B cell (primary cell): ENCODE measurements around the gene SBK2. TPM values are rescaled to one million over a fixed set of nuclear protein-coding genes. Genes with fewer than 3 reads are reported as not detected.

Experiments used
- ATAC-seq: fragments of 200-7000 bp; cut with Tn5 transposase; one replicate; pipeline ENCODE4 v1.10.0; 2021; ENCODE audit warnings: low read depth, mild to moderate bottlenecking, moderate number of reproducible peaks, moderate library complexity
- CTCF ChIA-PET: fragments of 350-600 bp; sonication (Branson Sonifier 250); formaldehyde crosslinking; loops from one replicate; lab custom pipeline; 2021; ENCODE audit warnings: antibody characterized with exemption, inconsistent platforms; lab: Charles Lee
- POLR2A ChIA-PET: fragments of 350-600 bp; sonication (Branson Sonifier 250); formaldehyde crosslinking; loops from one replicate; lab custom pipeline; 2021; ENCODE audit warnings: antibody characterized with exemption; lab: Charles Lee
- DNase-seq: peaks from one replicate; pipeline ENCODE4 v3.0.0; 2013
- H2AFZ ChIP-seq: 2 replicates; pipeline ENCODE4 v1.6.1; 2012; ENCODE audit warnings: mild to moderate bottlenecking, low read depth, low read length; ENCODE audit not compliant: insufficient read depth, poor library complexity, severe bottlenecking
- H3K27ac ChIP-seq, 2 donors: 1 replicate in 1 of 2; 2 replicates in 1 of 2; pipeline ENCODE4 v1.5.1; 2012 to 2013; ENCODE audit warnings: low read length in 2 of 2, mild to moderate bottlenecking in 2 of 2, moderate library complexity in 1 of 2
- H3K27me3 ChIP-seq, 4 experiments: fragments of 200-600 bp in 1 of 4; sonication (generic) in 1 of 4; replicated peaks in 1 of 4; 1 replicate in 2 of 4; 2 replicates in 2 of 4; pipeline versions ENCODE4 v1.6.1 to v1.7.0; 2013 to 2016; ENCODE audit warnings: low read length in 3 of 4, mild to moderate bottlenecking in 2 of 4, mixed read lengths in 1 of 4, moderate library complexity in 1 of 4; ENCODE audit not compliant: insufficient read depth in 4 of 4, control insufficient read depth in 3 of 4; ENCODE audit errors: control extremely low read depth in 1 of 4
- H3K36me3 ChIP-seq, 2 experiments: replicated peaks in 1 of 2; 1 replicate in 1 of 2; 2 replicates in 1 of 2; pipeline versions ENCODE4 v1.6.1 to v1.7.1; 2013; ENCODE audit warnings: low read length in 1 of 2; ENCODE audit not compliant: insufficient read depth in 2 of 2, control insufficient read depth in 1 of 2; ENCODE audit errors: control extremely low read depth in 1 of 2, extremely low read depth in 1 of 2
- H3K4me1 ChIP-seq, 2 donors: fragments of 200-600 bp in 1 of 2; sonication (generic) in 1 of 2; 1 replicate in 1 of 2; 2 replicates in 1 of 2; pipeline versions ENCODE4 v1.5.1 to v1.6.1; 2013 to 2017; ENCODE audit warnings: low read length in 2 of 2; ENCODE audit not compliant: control insufficient read depth in 2 of 2, insufficient read depth in 2 of 2
- H3K4me2 ChIP-seq: replicated peaks from 2 replicates; pipeline ENCODE3; 2012; ENCODE audit warnings: mild to moderate bottlenecking, low read depth, low read length; ENCODE audit not compliant: poor library complexity, severe bottlenecking
- H3K4me3 ChIP-seq, 5 experiments: fragments of 200-600 bp in 1 of 5; sonication (generic) in 1 of 5; 1 replicate in 3 of 5; 2 replicates in 2 of 5; pipeline versions ENCODE4 v1.5.1 to v1.7.0; 2011 to 2016; ENCODE audit warnings: low read length in 4 of 5, mild to moderate bottlenecking in 4 of 5, low read depth in 2 of 5, control low read depth in 1 of 5, moderate library complexity in 1 of 5; ENCODE audit not compliant: insufficient read depth in 1 of 5; ENCODE audit errors: control extremely low read depth in 1 of 5, extremely low read depth in 1 of 5
- H3K79me2 ChIP-seq: fragments of 200-600 bp; sonication (generic); one replicate; pipeline ENCODE4 v1.6.0; 2016; ENCODE audit warnings: low read length; ENCODE audit not compliant: control insufficient read depth, insufficient read depth
- H3K9ac ChIP-seq: fragments of 200-600 bp; sonication (generic); 2 replicates; pipeline ENCODE4 v1.6.1; 2017; ENCODE audit warnings: mild to moderate bottlenecking, low read length, moderate library complexity
- H3K9me3 ChIP-seq, 3 donors: one replicate each; pipeline versions ENCODE4 v1.6.1 to v1.7.1; 2013; ENCODE audit warnings: low read length in 2 of 3; ENCODE audit not compliant: control insufficient read depth in 2 of 3, insufficient read depth in 1 of 3; ENCODE audit errors: control extremely low read depth in 1 of 3
- H4K20me1 ChIP-seq: 2 replicates; pipeline ENCODE4 v1.6.0; 2012; ENCODE audit warnings: mild to moderate bottlenecking, low read length; ENCODE audit not compliant: insufficient read depth, control insufficient read depth, poor library complexity, severe bottlenecking
- H3K27ac Mint-ChIP-seq: one replicate; pipeline ENCODE4 v1.8.0; 2021; ENCODE audit warnings: mixed read lengths
- H3K27me3 Mint-ChIP-seq: one replicate; pipeline ENCODE4 v1.8.0; 2021; ENCODE audit warnings: mixed read lengths
- H3K4me1 Mint-ChIP-seq: one replicate; pipeline ENCODE4 v1.8.0; 2021; ENCODE audit warnings: mixed read lengths
- H3K4me3 Mint-ChIP-seq: one replicate; pipeline ENCODE4 v1.8.0; 2021; ENCODE audit warnings: mixed read lengths
- H3K9me3 Mint-ChIP-seq: one replicate; pipeline ENCODE4 v1.8.0; 2022; ENCODE audit warnings: mixed read lengths; ENCODE audit not compliant: insufficient read depth
- EZH2 ChIP-seq: IDR thresholded peaks from 2 replicates; pipeline ENCODE4 v1.6.1; 2012; ENCODE audit warnings: borderline replicate concordance, low read depth, mild to moderate bottlenecking, moderate library complexity, low read length; ENCODE audit not compliant: insufficient read depth, poor library complexity, severe bottlenecking
- WGBS: methylation state at CpG from one replicate; pipeline ENCODE4 v1.1.5; 2013; ENCODE audit warnings: missing lambda C conversion rate; ENCODE audit not compliant: insufficient coverage; 5-methylcytosine and 5-hydroxymethylcytosine counted together
- intact Hi-C: fragments of 100-400 bp; cut with micrococcal nuclease; formaldehyde crosslinking; loops from one replicate; pipeline ENCODE4 v1.10.0; 2022
- polyA plus RNA-seq: library from polyadenylated mRNA; depleted of rRNA; stranded (reverse); fragments of >200 nt; gene quantifications from 2 replicates; pipeline ENCODE4 v1.2.3, GENCODE V29; 2012
- total RNA-seq, 2 donors: library from RNA; stranded (reverse); fragments of 120-200 nt in 1 of 2; gene quantifications; 1 replicate in 1 of 2; 2 replicates in 1 of 2; pipeline versions ENCODE4 v1.2.3 to v1.2.4, GENCODE V29; 2013 to 2022
- TF ChIP-seq, protein P1 (sequence below): fragments of 200-600 bp; IDR thresholded peaks from one replicate; pipeline ENCODE4 v1.8.0; 2022; ENCODE audit warnings: antibody characterized with exemption, mild to moderate bottlenecking

SBK2 gene
- total and polyA plus RNA-seq, 2 donors (not counting 1 experiment from before 2014, with no cell fraction given) = not detected

DNA sequence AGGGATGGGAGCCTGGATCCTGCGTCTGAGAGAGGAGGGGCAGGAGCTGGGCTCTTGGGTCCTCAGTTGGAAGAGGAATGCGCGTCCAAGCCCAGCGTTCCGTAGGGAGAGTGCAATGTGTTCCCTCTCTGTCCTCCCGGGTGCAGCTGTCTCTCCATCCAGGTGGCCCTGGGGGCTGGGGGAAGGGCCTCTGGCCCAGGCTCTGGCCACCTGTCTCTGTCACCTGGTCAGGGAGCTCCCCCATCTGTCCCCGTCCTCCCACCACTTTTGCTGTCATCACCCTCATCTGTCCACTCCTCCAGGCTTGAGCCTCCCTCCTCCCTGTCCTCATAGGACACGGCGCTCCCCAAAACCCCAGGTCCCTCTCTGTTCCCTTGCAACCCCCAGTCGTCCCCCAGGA lies 3.7 kb upstream of the SBK2 start:
- ChIA-PET CTCF (no interaction called here), POLR2A (no interaction called here)
- WGBS = 89% methylated on average over 8 of the region's 10 CpGs
- no peak overlapping the region for H3K4me2 ChIP-seq
- Mint-ChIP-seq H3K27ac (no peak overlapping the region), H3K27me3 (peaks cover 9% of the 10 kb centered on the region), H3K4me1 (no peaks in the 10 kb centered on the region), H3K4me3 (no peak overlapping the region), H3K9me3 (peaks cover 4% of the 10 kb centered on the region)
- H3K79me2 ChIP-seq = no peaks in the 10 kb centered on the region
- no peak overlapping the region for H3K9ac ChIP-seq
- TF ChIP-seq, protein P1, sequence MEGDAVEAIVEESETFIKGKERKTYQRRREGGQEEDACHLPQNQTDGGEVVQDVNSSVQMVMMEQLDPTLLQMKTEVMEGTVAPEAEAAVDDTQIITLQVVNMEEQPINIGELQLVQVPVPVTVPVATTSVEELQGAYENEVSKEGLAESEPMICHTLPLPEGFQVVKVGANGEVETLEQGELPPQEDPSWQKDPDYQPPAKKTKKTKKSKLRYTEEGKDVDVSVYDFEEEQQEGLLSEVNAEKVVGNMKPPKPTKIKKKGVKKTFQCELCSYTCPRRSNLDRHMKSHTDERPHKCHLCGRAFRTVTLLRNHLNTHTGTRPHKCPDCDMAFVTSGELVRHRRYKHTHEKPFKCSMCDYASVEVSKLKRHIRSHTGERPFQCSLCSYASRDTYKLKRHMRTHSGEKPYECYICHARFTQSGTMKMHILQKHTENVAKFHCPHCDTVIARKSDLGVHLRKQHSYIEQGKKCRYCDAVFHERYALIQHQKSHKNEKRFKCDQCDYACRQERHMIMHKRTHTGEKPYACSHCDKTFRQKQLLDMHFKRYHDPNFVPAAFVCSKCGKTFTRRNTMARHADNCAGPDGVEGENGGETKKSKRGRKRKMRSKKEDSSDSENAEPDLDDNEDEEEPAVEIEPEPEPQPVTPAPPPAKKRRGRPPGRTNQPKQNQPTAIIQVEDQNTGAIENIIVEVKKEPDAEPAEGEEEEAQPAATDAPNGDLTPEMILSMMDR = no peak
- no peak for TF ChIP-seq EZH2
- no peak overlapping the region for H2AFZ ChIP-seq
- H3K27ac ChIP-seq = no peak overlapping the region
- no peaks in the 10 kb centered on the region for H3K9me3 ChIP-seq
- intact Hi-C loops = no loop called here
- H3K27me3 ChIP-seq = peaks cover 0 to 13% (median 0%) of the 10 kb centered on the region in 4 experiments
- H4K20me1 ChIP-seq = no peaks in the 10 kb centered on the region
- no peaks in the 10 kb centered on the region for H3K4me1 ChIP-seq
- no peaks in the 10 kb centered on the region for H3K36me3 ChIP-seq
- no peak for DNase-seq
- H3K4me3 ChIP-seq = no peak overlapping the region
- no peak for ATAC-seq

DNA sequence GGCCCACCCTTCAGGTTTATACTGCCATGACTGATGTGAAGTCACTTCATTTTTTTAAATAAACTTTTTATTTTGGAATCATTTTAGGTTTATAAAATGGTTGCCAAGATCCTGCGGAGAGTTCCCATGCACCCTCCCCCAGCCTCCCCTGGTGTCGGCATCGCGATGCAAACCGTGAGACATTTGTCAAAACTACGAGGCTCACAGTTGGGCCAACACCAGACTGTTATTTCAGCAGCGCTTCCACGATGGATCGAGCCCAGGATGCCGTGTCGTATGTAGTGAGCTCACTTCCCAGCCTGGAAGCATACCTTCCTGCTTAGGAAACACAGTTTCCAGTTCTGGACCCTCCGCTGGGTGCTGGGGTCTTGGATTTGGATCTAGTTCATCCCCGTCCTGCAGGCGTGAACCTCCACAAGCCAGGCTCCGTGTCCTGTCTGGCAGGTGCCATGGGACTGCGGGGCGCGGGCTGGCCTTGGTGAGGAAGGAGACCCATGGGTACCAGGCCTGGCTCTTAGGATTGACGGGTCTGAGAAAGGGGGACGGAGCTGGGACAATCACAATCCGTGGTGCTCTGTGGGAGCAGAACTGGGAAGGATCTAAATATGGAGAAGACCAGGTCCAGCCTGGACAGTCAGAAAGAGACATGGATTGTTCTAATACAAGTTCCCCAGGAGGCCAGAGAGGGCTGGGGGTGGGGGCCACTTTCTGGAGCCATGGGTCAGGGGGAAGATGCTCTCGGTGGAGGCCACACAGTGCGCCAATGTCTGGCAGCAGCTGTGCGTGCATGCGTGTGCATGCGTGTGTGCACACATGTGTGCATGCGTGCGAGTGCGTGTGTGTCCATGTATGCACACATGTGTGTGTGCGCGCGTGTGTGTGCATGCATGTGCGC lies 2.4 kb upstream of the SBK2 start:
- WGBS = 95% methylated on average over 33 of the region's 33 CpGs
- H3K27me3 Mint-ChIP-seq = peaks cover 8% of the 10 kb centered on the region

More for the DNA sequence above, 2.4 kb upstream of the SBK2 start:
- peaks cover 4% of the 10 kb centered on the region for H3K9me3 Mint-ChIP-seq
- no peak for TF ChIP-seq EZH2
- TF ChIP-seq, protein P1 = no peak
- Histone ChIP-seq H3K9ac (no peak overlapping the region), H3K4me2 (no peak overlapping the region), H3K27ac (no peak overlapping the region), H3K9me3 (no peaks in the 10 kb centered on the region), H3K27me3 (peaks cover 0 to 3% (median 0%) of the 10 kb centered on the region in 4 experiments), H3K36me3 (no peaks in the 10 kb centered on the region), H3K79me2 (no peaks in the 10 kb centered on the region), H4K20me1 (no peaks in the 10 kb centered on the region), H3K4me3 (no peak overlapping the region), H2AFZ (no peak overlapping the region), H3K4me1 (no peaks in the 10 kb centered on the region)
- H3K27ac Mint-ChIP-seq = no peak overlapping the region
- no peaks in the 10 kb centered on the region for H3K4me1 Mint-ChIP-seq
- ATAC-seq (no peak), DNase-seq (no peak)
- ChIA-PET POLR2A (no interaction called here), CTCF (no interaction called here)
- no peak overlapping the region for H3K4me3 Mint-ChIP-seq
- intact Hi-C loops = no loop called here
